Suprapubic skin (tissue), 4 donors: ENCODE data around the gene RUNX1. TPM values are rescaled to one million over a fixed set of nuclear protein-coding genes. Genes with fewer than 3 reads are reported as not detected.

Experiments
- DNase-seq, 2 donors: peaks; one replicate each; pipeline ENCODE4 v3.0.0-alpha.2; 2019; ENCODE audit warnings: low spot score in 2 of 2
- H3K27ac ChIP-seq: fragments of 200-600 bp; sonication (generic); one replicate; pipeline ENCODE4 v1.5.1; 2019
- H3K27me3 ChIP-seq: fragments of 200-600 bp; sonication (generic); one replicate; pipeline ENCODE4 v1.5.1; 2019
- H3K36me3 ChIP-seq: fragments of 200-600 bp; sonication (generic); one replicate; pipeline ENCODE4 v1.5.1; 2019
- H3K4me1 ChIP-seq: fragments of 200-600 bp; sonication (generic); one replicate; pipeline ENCODE4 v1.5.1; 2019
- H3K4me3 ChIP-seq: fragments of 200-600 bp; sonication (generic); one replicate; pipeline ENCODE4 v1.5.1; 2019; ENCODE audit warnings: mild to moderate bottlenecking
- H3K9me3 ChIP-seq: fragments of 200-600 bp; sonication (generic); one replicate; pipeline ENCODE4 v1.5.1; 2019
- CTCF ChIP-seq, 2 donors: fragments of 200-600 bp in 1 of 2; fragments of 450-650 bp in 1 of 2; sonication (generic) in 1 of 2; IDR thresholded peaks; one replicate each; pipeline ENCODE4 v1.5.1; 2016 to 2019; ENCODE audit warnings: antibody characterized with exemption in 2 of 2, mild to moderate bottlenecking in 1 of 2, moderate library complexity in 1 of 2
- EP300 ChIP-seq: sonication (generic); formaldehyde crosslinking; IDR thresholded peaks from one replicate; pipeline ENCODE4 v1.6.1; 2017; ENCODE audit warnings: antibody characterized with exemption
- POLR2A ChIP-seq, 2 donors: fragments of 450-650 bp; IDR thresholded peaks; one replicate each; pipeline ENCODE4 v1.6.1; 2017; ENCODE audit warnings: antibody characterized with exemption in 2 of 2, mild to moderate bottlenecking in 2 of 2, moderate library complexity in 2 of 2
- POLR2AphosphoS5 ChIP-seq, 3 donors: sonication (generic); formaldehyde crosslinking; IDR thresholded peaks; one replicate each; pipeline ENCODE4 v1.6.1; 2017; ENCODE audit warnings: antibody characterized with exemption in 3 of 3
- WGBS: methylation state at CpG from one replicate; pipeline ENCODE4 v1.1.5; 2018; 5-methylcytosine and 5-hydroxymethylcytosine counted together
- total RNA-seq, 4 donors: library from RNA; depleted of rRNA; stranded (reverse); fragments of >200 nt; gene quantifications; one replicate each; pipeline ENCODE4 v1.1.0, GENCODE V29; 2016

Gene RUNX1
- total RNA-seq, 4 donors from 2014 or later = 15.4 to 26.7 (median 20.5) TPM

GRCh38 chr21:34992736-34993398 is 56.2 kb downstream of the RUNX1 start:
- peak; percentile 82 to 84 for DNase-seq
- WGBS = 57% methylated on average over 8 of the region's 13 CpGs
- peak overlapping the region; percentile 66 for H3K27ac ChIP-seq

GRCh38 chr21:34992180-34992579 is 56.9 kb downstream of the RUNX1 start:
- H3K4me3 ChIP-seq = no peak overlapping the region
- peaks cover 14% of the 10 kb centered on the region for H3K4me1 ChIP-seq

More at GRCh38 chr21:34992736-34993398, 56.2 kb downstream of the RUNX1 start:
- Histone ChIP-seq H3K9me3 (no peaks in the 10 kb centered on the region), H3K4me3 (no peak overlapping the region), H3K4me1 (peaks cover 21% of the 10 kb centered on the region), H3K36me3 (no peaks in the 10 kb centered on the region), H3K27me3 (no peaks in the 10 kb centered on the region)
- TF ChIP-seq POLR2A (IDR thresholded peaks at IDR 0.05) (no peak), CTCF (IDR thresholded peaks at IDR 0.05) (no peak), POLR2AphosphoS5 (IDR thresholded peaks at IDR 0.05) (peak in 1 of 3 donors; percentile 58), EP300 (no peak)

GRCh38 chr21:34991366-34991957 is 57.6 kb downstream of the RUNX1 start:
- no peak for DNase-seq
- Histone ChIP-seq H3K27me3 (no peaks in the 10 kb centered on the region), H3K4me1 (peaks cover 10% of the 10 kb centered on the region), H3K27ac (no peak overlapping the region), H3K9me3 (no peaks in the 10 kb centered on the region), H3K4me3 (no peak overlapping the region), H3K36me3 (no peaks in the 10 kb centered on the region)
- TF ChIP-seq POLR2A (IDR thresholded peaks at IDR 0.05) (no peak), CTCF (IDR thresholded peaks at IDR 0.05) (no peak), EP300 (no peak), POLR2AphosphoS5 (IDR thresholded peaks at IDR 0.05) (no peak)
- WGBS = 86% methylated on average over 10 of the region's 10 CpGs

More at GRCh38 chr21:34992180-34992579, 56.9 kb downstream of the RUNX1 start:
- DNase-seq = no peak
- no peak for TF ChIP-seq CTCF (IDR thresholded peaks at IDR 0.05)
- TF ChIP-seq POLR2A (IDR thresholded peaks at IDR 0.05) = no peak
- no peak for TF ChIP-seq POLR2AphosphoS5 (IDR thresholded peaks at IDR 0.05)
- no peak for TF ChIP-seq EP300
- Histone ChIP-seq H3K27me3 (no peaks in the 10 kb centered on the region), H3K9me3 (no peaks in the 10 kb centered on the region), H3K36me3 (no peaks in the 10 kb centered on the region), H3K27ac (peak overlapping the region; percentile 66)
- WGBS = 33% methylated on average over 1 of the region's 4 CpGs

- no peak for TF ChIP-seq POLR2A (IDR thresholded peaks at IDR 0.05)
- no peak for TF ChIP-seq EP300
- TF ChIP-seq CTCF (IDR thresholded peaks at IDR 0.05) = no peak
- no peak for TF ChIP-seq POLR2AphosphoS5 (IDR thresholded peaks at IDR 0.05)
- Histone ChIP-seq H3K9me3 (no peaks in the 10 kb centered on the region), H3K27ac (no peak overlapping the region), H3K27me3 (no peaks in the 10 kb centered on the region), H3K36me3 (no peaks in the 10 kb centered on the region), H3K4me3 (no peak overlapping the region), H3K4me1 (peaks cover 4% of the 10 kb centered on the region)
- no peak for DNase-seq
- 96% methylated on average over 8 of the region's 8 CpGs for WGBS
These were observed 58.3 kb downstream of the RUNX1 start for GRCh38 chr21:34990842-34991241.

- Histone ChIP-seq H3K27me3 (no peaks in the 10 kb centered on the region), H3K27ac (no peak overlapping the region), H3K9me3 (no peaks in the 10 kb centered on the region), H3K36me3 (no peaks in the 10 kb centered on the region), H3K4me3 (no peak overlapping the region), H3K4me1 (peaks cover 3% of the 10 kb centered on the region)
- no peak for TF ChIP-seq CTCF (IDR thresholded peaks at IDR 0.05)
- no peak for TF ChIP-seq EP300
- TF ChIP-seq POLR2A (IDR thresholded peaks at IDR 0.05) = no peak
- no peak for TF ChIP-seq POLR2AphosphoS5 (IDR thresholded peaks at IDR 0.05)
- DNase-seq = no peak
- 81% methylated on average over 6 of the region's 6 CpGs for WGBS
These were observed 59.6 kb downstream of the RUNX1 start for GRCh38 chr21:34989337-34990151.
